ENCODE measurements around the gene INPP4B.
A peak's percentile ranks its signal among the peaks of the same experiment; 100 is the strongest.

The INPP4B gene

GRCh38 chr4:142316913-142317312, 529.2 kb downstream of the INPP4B start:
- TF ChIP-seq CTCF (IDR thresholded peaks at IDR 0.05) (no peak), ZFX (IDR thresholded peaks at IDR 0.05; ENCODE audit: borderline replicate concordance) (no peak)
- no peak overlapping the region for H3K27ac ChIP-seq

GRCh38 chr4:142316025-142316424, 530.1 kb downstream of the INPP4B start:
- TF ChIP-seq CTCF (IDR thresholded peaks at IDR 0.05) (no peak), ZFX (IDR thresholded peaks at IDR 0.05; ENCODE audit: borderline replicate concordance) (no peak)
- no peak overlapping the region for H3K27ac ChIP-seq

DNA sequence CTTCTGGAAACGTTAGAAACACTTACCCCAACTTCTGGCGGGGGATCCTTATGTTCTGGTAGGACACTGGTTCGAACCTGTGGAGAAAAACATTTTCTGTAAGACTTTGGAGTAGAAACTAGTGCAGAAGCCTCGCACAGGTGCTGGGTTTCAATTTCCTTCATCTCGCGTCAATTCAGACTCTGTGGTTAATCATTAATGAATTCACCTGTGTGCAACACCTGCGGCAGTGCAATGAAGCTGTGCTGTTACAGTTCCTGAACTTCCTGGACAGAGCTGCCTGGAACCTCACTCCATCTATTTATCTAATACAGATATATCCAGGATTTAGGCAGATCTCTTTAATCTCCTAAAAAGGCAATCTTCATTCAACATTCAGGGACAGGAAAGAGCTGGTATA, 531.4 kb downstream of the INPP4B start:
- TF ChIP-seq ZFX (IDR thresholded peaks at IDR 0.05; ENCODE audit: borderline replicate concordance) (no peak), CTCF (IDR thresholded peaks at IDR 0.05) (no peak)
- peak overlapping the region; percentile 51 for H3K27ac ChIP-seq

DNA sequence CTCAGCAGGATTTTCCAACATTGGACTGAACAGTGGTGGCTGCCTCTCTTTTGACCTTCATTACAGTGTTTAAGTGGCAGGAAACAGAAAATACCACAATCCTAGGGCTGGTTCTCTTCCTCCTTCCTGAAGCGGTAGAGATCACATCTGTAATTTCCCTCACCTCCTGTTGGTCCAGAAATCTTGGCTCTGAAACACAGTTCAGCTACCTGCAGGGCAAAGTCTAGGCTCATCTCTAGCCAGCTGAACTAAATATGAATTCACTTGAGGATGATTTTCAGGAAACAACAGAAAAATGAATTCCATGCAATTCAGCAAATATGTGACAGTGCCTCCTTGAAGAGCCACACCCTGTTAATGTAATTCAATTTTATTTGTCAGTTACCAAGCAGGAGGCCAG, 531.9 kb downstream of the INPP4B start:
- H3K27ac ChIP-seq = peak overlapping the region; percentile 51
- TF ChIP-seq CTCF (IDR thresholded peaks at IDR 0.05) (no peak), ZFX (IDR thresholded peaks at IDR 0.05; ENCODE audit: borderline replicate concordance) (no peak)

- TF ChIP-seq CTCF (IDR thresholded peaks at IDR 0.05) = no peak
Observed at GRCh38 chr4:142312391-142312790, 533.7 kb downstream of the INPP4B start.

DNA sequence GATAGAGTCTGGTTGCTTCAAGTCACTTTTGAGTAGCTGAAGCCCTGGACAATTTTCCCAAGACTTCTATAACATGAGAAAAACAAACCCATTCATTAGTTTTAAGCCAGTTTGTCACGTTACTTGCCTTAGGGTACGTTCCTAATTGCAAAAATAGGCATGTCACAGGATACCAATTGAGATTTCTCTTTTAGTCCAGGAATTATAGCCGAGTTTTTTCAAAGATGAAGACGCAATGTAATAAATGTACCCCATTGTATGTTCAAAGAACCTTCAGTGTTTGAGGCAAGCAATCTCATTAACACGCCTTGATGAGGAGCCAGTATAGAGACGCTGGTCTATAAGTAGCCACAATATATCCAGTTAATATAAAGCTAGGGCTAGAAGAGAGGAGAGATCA, 534.2 kb downstream of the INPP4B start:
- TF ChIP-seq ZFX (IDR thresholded peaks at IDR 0.05; ENCODE audit: borderline replicate concordance) (no peak), CTCF (IDR thresholded peaks at IDR 0.05) (no peak)
- H3K27ac ChIP-seq = no peak overlapping the region

More at GRCh38 chr4:142312391-142312790, 533.7 kb downstream of the INPP4B start:
- H3K27ac ChIP-seq = no peak overlapping the region

GRCh38 chr4:142309772-142310171, 536.3 kb downstream of the INPP4B start:
- no peak for TF ChIP-seq CTCF (IDR thresholded peaks at IDR 0.05)
- TF ChIP-seq ZFX (IDR thresholded peaks at IDR 0.05; ENCODE audit: borderline replicate concordance) = no peak
- H3K27ac ChIP-seq = no peak overlapping the region

Measured in 22Rv1 (cell line).